ENCODE data around the gene EML5.

EML5 gene

GRCh38 chr14:88617479-88617878 is 175.3 kb downstream of the EML5 start:
- no peak for DNase-seq (ENCODE audit: low read depth in 2 of 2)

DNA sequence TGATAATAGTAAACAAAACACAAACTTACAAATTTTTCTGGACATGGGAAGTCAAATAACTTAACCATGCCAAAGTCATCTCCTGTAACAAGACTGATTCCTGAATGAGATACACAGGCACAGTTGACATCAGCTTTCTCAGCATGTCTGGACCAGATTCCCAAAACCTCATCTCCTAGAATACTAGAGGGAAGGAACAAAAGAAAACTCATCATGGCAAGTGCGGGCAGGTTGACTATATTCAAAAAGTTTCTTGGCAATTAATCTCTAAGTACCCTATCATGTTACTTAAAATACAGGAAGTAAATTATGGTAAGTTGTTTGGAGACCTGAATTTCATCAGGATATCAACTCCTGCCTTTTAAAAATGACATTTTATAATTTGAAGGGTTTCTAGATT is 176.1 kb downstream of the EML5 start:
- DNase-seq (ENCODE audit: low read depth in 2 of 2) = no peak

DNA sequence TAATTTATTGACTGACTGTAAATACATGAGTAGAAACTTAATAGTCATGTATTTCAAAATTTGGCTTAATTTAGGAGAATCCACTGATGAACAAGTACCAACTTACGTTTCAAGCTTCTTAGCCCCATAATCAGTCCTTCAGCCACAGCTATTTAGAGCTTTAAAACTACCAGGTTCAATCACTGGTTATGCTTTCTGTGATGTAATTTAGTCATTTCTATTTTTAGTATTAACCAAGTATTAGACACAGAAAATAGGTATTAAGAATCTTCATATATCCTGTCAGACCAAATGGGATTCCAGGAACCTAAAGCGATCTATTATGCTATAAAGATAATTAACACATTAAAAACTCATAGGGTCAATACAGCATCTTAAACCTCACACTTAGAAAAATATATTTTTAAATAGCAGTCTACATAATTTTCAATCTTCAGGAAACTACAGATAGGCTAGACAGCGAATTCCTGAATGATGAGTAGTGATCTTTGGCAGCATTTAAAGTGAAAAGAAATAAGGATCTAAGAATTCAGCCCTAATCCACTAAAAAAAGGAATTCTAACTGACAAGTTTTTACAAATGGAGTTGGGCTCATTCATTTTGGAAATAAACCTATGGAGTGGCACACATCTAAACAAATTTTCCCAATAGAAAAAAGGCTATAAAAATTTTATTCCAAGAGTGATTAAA is 178.4 kb downstream of the EML5 start:
- no peak for DNase-seq (ENCODE audit: low read depth in 2 of 2)

DNA sequence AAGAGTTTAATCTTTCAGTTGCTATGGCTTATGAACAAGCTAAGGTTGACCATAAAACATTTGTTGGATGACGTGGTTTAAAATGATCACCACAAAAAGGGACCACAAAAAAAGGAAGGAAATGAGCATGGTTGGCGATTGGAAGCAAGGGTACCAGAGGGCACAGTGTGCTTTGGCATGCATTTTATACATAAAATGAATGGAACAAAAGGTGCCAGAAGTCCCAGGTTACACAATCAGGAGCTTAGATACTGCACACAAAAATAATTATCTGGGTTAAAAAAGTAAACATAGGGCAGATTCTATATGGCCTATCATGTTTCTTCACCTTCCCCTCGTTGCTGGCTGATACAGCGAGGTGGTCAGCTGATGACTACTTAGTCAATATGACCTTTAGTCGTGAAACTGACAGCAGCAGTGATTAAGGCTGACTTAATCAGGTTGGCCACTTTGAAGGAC is 179.2 kb downstream of the EML5 start:
- DNase-seq (ENCODE audit: low read depth in 2 of 2) = no peak

- no peak for DNase-seq (ENCODE audit: low read depth in 2 of 2)
Observed at GRCh38 chr14:88612981-88613380, 179.8 kb downstream of the EML5 start.

DNA sequence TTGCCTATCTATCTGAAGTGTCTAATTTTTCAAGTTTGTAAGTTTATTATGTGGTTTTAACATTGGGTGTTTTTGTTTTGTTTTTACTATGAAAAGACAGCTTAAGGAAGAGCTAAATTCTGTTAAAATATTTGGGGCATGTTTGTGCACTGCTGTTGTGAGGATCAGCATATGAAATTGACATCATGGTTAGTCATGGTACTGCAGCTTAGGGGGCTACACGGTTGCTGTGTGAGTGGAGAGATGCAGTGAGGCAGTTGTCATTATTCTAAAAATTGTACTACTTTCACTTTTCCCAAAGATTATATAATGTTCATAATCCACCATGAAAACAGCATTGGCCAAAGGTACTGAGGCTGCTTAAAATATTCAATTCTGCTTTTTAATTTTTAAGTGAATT is 180.9 kb downstream of the EML5 start:
- DNase-seq (ENCODE audit: low read depth in 2 of 2) = no peak

DNA sequence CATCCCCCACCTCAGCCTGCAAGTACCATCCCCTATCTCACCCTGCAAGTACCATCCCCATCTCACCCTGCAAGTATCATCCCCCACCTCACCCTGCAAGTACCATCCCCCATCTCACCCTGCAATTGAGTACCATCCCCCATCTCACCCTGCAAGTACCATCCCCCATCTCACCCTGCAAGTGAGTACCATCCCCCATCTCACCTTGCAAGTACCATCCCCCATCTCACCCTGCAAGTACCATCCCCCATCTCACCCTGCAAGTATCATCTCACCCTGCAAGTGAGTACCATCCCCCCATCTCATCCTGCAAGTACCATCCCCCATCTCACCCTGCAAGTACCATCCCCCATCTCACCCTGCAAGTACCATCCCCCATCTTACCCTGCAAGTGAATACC is 184.9 kb downstream of the EML5 start:
- no peak for DNase-seq (ENCODE audit: low read depth in 2 of 2)

- DNase-seq (ENCODE audit: low read depth in 2 of 2) = no peak
Observed at GRCh38 chr14:88605594-88605993, 187.2 kb downstream of the EML5 start.

DNA sequence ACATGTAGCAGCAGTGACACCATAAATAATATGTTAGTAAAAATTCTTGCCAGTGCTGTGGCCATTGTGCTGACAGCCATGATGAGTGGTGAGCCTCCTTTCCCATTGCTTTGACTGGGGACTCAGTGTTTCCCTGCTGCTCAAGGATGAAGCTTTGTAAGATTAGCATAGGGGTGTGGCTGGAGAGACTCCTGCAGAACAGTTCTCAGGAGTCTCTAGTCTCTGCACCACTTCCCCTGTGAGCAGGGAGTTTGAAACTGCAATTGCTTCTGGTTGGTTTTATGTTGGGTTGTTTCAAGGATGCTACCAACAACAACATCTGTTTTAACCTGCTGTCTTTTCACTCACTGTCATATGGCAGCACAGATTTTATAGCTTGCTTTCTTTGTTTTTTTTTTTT is 188.5 kb downstream of the EML5 start:
- no peak for DNase-seq (ENCODE audit: low read depth in 2 of 2)

DNA sequence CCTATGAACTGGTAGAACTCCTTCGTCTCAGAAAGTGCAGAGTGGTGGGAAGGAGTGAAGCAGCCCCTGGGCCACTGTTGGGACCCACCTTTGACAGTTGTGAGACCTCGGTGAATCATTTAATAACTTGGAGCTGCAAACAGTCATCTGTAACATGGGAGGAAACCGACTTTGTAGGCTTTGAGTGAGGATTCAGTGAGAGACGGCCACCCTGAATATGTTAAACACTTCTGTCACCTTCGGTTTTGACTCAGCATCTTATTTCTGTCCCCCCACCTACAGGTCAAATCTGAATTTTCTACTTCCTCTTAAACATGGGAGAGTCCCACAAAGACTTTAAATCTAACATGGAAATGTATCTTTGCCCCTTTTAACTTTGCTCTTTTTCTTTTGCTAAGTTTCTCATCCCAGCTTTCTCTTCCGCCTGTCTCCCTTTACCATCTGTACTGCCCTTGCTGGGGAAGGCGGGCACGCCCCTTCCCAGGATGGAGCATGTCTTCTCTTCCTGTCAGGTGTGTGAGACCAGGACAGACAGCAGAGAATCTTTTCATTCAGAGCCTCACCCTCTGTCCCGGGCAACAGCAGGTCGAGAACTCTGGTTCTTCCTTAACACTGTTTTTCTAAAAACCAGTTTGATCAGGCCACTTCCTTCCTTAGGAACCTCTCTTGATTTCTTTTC is 192.9 kb downstream of the EML5 start:
- no peak for DNase-seq (ENCODE audit: low read depth in 2 of 2)

GRCh38 chr14:88599326-88599725 is 193.4 kb downstream of the EML5 start:
- DNase-seq (ENCODE audit: low read depth in 2 of 2) = no peak

- DNase-seq (ENCODE audit: low read depth in 2 of 2) = no peak
Observed at GRCh38 chr14:88598097-88598675, 194.6 kb downstream of the EML5 start.

GRCh38 chr14:88597601-88598000 is 195.2 kb downstream of the EML5 start:
- DNase-seq (ENCODE audit: low read depth in 2 of 2) = no peak

DNA sequence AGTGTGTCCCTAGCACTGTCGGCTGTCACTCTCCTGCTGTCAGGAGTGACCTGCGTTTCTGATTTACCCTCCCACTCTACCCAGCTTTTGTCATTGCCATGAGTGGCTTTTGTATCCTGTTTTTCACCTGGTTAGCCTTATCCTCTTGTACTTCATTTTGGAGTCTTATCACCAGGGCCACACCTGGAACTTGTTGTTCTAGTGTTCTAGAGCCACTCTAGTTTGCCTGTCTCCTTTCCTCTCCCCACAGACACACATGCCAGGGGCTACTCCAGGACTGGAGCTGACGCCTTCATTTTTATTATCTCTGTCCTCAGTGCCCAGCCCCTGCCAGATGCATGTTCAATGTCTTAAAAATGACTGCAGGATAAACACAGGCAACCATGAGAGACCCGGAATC is 195.7 kb downstream of the EML5 start:
- no peak for DNase-seq (ENCODE audit: low read depth in 2 of 2)

DNA sequence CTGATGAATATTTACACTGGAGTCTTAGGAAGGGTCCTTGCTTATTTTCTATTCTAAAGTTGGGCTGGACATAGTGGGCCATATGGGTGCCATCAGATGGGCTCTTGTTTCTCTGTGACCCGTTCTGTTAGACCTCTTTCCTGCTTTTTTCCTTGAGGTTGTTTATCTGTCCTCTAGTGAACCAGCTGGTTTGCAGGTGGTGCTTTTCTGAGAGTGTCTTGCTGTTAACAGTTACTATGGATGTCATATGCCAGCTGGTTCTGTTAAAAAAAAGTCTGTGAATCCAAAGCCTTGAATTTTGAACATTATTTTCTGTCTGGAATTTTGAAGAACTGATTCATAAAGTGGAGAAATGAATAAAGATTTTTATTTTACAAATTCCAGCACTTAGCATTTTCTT is 200.7 kb downstream of the EML5 start:
- no peak for DNase-seq (ENCODE audit: low read depth in 2 of 2)

DNA sequence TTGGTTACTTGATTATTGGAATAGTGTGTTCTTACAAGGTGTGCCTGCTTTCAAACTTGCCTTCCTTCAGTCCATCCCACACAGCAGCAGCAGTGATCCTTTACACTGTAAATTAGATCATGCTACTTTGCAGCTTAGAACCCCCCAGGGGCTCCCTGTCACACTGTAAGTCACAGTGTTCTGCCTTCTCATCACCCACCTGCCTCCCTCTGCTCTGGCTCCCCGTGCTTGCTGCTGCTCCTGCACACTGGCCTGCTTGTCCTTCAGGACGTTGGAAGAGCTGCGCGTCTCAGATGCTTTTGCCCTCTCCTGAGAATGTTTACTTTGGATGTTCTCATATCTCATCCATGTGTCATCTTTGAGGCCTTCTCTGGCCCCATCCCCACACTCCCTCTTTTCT is 202.6 kb downstream of the EML5 start:
- DNase-seq (ENCODE audit: low read depth in 2 of 2) = no peak

- no peak for DNase-seq (ENCODE audit: low read depth in 2 of 2)
Observed at GRCh38 chr14:88588081-88588480, 204.7 kb downstream of the EML5 start.

GRCh38 chr14:88584451-88584850 is 208.3 kb downstream of the EML5 start:
- DNase-seq (ENCODE audit: low read depth in 2 of 2) = no peak

GRCh38 chr14:88576222-88576621 is 216.5 kb downstream of the EML5 start:
- DNase-seq (ENCODE audit: low read depth in 2 of 2) = no peak

- no peak for DNase-seq (ENCODE audit: low read depth in 2 of 2)
Observed at GRCh38 chr14:88572117-88572516, 220.6 kb downstream of the EML5 start.

DNA sequence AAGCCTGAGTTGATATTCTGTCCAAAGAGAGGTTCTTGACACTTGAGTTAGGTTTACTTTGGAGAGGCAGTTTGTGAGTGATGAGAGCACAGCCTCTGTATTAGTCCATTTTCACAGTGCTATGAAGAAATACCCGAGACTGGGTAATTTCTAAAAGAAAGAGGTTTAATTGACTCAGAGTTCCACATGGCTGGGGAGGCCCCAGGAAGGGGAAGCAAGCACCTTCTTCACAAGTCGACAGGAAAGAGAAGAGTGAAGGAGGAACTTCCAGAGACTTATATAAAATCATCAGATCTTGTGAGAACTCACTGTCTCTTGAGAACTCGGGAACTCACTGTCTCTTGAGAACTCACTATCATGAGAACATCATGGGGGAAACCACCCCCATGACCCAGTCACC is 224.6 kb downstream of the EML5 start:
- no peak for DNase-seq (ENCODE audit: low read depth in 2 of 2)

GRCh38 chr14:88565427-88565826 is 227.3 kb downstream of the EML5 start:
- no peak for DNase-seq (ENCODE audit: low read depth in 2 of 2)

DNA sequence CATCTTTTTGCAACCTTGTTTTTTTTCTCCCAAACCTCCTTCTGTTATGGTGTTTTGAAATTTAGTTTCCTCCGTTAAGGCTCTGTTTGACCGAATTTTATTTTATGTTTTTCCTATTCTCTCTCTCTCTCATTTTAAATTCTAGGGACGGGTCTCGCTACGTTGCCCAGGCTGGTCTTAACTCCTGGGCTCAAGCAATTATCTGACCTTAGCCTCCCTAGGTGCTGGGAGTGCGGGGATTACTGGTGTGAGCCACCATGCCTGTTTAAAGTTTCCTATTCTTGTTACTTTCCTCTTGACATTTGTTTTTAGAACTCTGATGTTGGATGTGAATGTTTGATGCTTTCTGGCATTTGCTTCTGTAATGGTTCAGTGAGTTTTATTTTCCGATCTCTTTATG is 228.9 kb downstream of the EML5 start:
- no peak for DNase-seq (ENCODE audit: low read depth in 2 of 2)
